ENCODE data around the gene BICD1.
"Not testable (repeated sequence)": the region's sequence is repeated elsewhere in the genome, so short reads cannot be mapped to it uniquely, and the experiment has no call there.

BICD1 gene

GRCh38 chr12:32106517-32107358, at the start of gene BICD1:
BICD1 (plus strand) TSS chr12:32106847; CDS start chr12:32107332, 485 bp downstream.
- DNase-seq = peak; percentile 90

- no peak for DNase-seq
These were observed 45.6 kb upstream of the BICD1 start for GRCh38 chr12:32061033-32061432.

- DNase-seq = no peak
These were observed 43.8 kb upstream of the BICD1 start for GRCh38 chr12:32062881-32063280.

GRCh38 chr12:32063796-32064195, 42.9 kb upstream of the BICD1 start:
- no peak for DNase-seq

- no peak for DNase-seq
These were observed 40.4 kb upstream of the BICD1 start for GRCh38 chr12:32066206-32066605.

- DNase-seq = no peak
These were observed 37.6 kb upstream of the BICD1 start for GRCh38 chr12:32069071-32069470.

- DNase-seq = no peak
These were observed 36.9 kb upstream of the BICD1 start for GRCh38 chr12:32069731-32070130.

GRCh38 chr12:32070370-32070769, 36.3 kb upstream of the BICD1 start:
- no peak for DNase-seq

GRCh38 chr12:32072102-32072501, 34.5 kb upstream of the BICD1 start:
- no peak for DNase-seq

- no peak for DNase-seq
These were observed 32.2 kb upstream of the BICD1 start for GRCh38 chr12:32074432-32074831.

- no peak for DNase-seq
These were observed 29.7 kb upstream of the BICD1 start for GRCh38 chr12:32076941-32077340.

GRCh38 chr12:32080435-32080834, 26.2 kb upstream of the BICD1 start:
- no peak for DNase-seq

GRCh38 chr12:32083489-32083888, 23.2 kb upstream of the BICD1 start:
- DNase-seq = no peak

- no peak for DNase-seq
These were observed 22.5 kb upstream of the BICD1 start for GRCh38 chr12:32084017-32084688.

- DNase-seq = no peak
These were observed 21.9 kb upstream of the BICD1 start for GRCh38 chr12:32084753-32085152.

GRCh38 chr12:32087306-32087705, 19.3 kb upstream of the BICD1 start:
- no peak for DNase-seq

GRCh38 chr12:32089156-32089555, 17.5 kb upstream of the BICD1 start:
- DNase-seq = no peak

- DNase-seq = no peak
These were observed 17.1 kb upstream of the BICD1 start for GRCh38 chr12:32089586-32089985.

- no peak for DNase-seq
These were observed 15.0 kb upstream of the BICD1 start for GRCh38 chr12:32091696-32092095.

- DNase-seq = no peak
These were observed 8.5 kb upstream of the BICD1 start for GRCh38 chr12:32098112-32098511.

GRCh38 chr12:32099275-32099674, 7.4 kb upstream of the BICD1 start:
- DNase-seq = not testable (repeated sequence)

- no peak for DNase-seq
These were observed 6.3 kb upstream of the BICD1 start for GRCh38 chr12:32100361-32100760.

GRCh38 chr12:32100888-32101287, 5.8 kb upstream of the BICD1 start:
- no peak for DNase-seq

GRCh38 chr12:32102234-32102633, 4.4 kb upstream of the BICD1 start:
- DNase-seq = no peak

Measured in RPMI8226 (cell line).